Measurements from ENCODE around the gene UBAC1. TPM values are rescaled to one million over a fixed set of nuclear protein-coding genes. Genes with fewer than 3 reads are reported as not detected.
"Not testable (repeated sequence)": the region's sequence is repeated elsewhere in the genome, so short reads cannot be mapped to it uniquely, and the experiment has no call there.

UBAC1 gene
- polyA plus RNA-seq, 3 donors, result 26.1 to 29.5 (median 28.3) TPM

DNA sequence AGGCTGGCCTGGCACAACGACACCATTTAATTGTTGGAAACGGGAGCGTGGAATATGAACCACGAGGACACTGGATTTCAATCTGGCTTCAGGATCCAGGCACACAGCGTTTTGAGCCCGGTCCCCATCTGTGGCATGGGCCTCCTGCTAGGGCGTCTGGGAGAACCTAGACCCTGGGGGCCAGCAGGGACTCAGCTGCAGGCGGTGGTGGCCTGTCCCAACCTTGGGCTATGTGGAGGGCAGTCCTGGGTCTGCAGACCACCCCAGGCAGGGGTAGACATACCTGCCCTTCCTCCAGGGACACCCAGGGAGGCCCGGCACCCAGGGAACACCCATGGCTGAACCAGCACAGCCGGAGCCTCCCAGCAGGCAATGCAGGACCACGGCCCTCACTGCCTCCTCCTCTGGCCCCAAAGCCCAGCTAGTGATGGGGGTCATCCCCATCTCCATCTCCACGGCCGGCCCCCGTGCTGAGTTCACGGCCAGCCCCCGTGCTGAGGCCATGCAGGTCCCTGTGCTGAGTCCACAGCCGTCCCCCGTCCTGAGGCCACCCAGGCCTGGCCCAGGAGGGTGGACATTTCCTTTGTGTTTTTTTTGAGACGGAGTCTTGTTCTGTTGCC lies 18.5 kb upstream of the UBAC1 start:
- no peak for DNase-seq (ENCODE audit: low read depth in 3 of 3, low spot score in 2 of 3)

DNA sequence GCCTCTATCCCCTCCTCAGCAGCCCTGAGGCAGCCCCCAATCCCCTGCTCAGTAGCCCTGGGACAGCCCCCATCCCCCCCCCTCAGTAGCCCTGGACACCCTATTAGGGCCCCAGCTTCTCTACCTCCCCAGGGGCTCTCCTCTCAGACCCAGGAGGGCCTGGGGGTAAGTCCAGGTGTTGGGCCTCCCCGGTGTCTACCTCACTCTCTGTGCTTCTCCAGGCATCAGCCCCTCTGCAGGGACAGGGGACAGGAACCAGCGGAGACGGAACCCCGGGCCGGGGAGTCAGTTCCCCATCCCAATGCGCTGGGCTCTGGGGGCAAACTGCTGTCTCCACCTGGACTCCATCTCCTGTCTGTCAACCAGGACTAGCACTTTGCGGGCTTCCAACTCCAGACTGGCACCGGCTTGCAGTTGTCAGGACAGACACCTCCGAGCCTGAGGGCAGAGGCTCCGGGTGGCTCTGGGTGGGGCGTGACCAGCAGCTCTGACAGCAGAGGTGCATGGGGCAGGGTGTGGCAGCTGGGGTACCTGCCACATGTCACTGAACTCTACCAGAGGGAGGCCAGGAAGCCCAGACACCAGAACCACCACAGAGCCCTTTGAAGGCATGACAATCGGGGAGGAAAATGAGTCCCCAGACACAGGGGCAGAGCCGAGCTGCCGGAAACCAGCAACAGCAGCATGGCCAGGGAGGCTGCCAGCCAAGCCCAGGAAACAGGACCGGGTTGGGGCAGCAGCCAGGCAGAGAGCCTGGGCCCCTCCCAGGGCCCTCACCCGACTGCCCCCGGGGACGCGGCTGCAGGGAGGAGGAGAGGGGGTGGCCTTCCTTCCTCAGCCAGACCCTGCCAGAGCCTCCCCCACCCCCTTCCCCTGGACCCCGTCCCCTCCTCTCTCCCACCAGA lies 17.7 kb upstream of the UBAC1 start:
- no peak for DNase-seq (ENCODE audit: low read depth in 3 of 3, low spot score in 2 of 3)

DNA sequence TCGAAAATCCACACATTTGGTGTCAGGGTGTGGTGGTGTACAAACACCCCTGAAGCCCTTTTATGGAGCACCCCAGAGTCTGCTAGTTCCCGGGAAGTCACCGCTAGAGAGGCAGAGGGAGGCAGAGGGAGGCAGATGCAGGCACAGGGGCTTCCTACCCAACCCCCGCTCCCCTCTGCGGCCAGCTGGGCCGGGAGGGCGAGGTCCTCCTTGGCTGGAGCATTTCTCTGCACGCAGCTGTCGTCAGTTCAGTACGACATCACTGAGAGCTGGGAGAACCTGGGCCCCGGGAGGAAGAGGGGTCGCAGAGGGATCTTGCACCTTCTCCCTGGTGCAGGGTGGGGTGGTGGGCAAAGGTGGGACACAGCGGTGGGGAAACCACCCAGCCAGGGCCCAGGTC lies 15.8 kb upstream of the UBAC1 start:
- no peak for DNase-seq (ENCODE audit: low read depth in 3 of 3, low spot score in 2 of 3)

DNA sequence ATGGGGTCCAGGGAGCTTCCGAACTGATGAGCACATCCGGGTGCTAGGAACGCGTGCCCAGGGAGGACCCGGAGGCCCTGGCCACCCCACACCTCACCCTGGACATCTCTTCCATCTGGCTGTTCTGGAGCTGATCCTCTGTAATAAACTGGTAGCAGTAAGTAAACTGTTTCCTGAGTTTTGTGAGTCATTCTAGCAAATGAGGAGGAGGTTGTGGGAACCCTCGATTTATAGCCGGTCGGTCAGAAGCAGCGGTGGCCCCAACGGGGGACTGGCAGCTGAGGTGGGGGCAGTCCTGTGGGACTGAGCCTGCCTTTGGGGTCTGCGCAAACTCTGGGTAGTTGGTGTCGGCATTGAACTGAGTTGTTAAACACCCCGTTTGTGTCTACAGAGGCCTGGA lies 15.4 kb upstream of the UBAC1 start:
- no peak for DNase-seq (ENCODE audit: low read depth in 3 of 3, low spot score in 2 of 3)

DNA sequence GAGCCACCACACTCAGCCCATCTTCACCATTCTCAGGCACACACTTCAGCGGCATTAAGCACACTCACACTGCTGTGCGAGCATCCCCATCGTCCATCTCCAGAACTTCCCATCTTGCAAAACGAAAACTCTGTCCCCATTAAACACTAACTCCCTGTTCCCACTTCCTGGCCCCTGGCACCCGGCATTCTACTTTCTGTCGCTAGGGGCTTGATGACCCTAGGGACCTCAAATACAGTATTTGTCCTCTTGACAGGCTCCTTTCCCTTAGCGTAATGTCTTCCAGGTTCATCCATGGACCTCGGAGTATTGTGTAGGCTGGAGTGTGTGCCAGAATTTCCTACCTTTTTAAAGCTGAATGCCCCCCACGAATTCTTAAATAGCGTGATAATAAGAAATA lies 14.7 kb upstream of the UBAC1 start:
- no peak for DNase-seq (ENCODE audit: low read depth in 3 of 3, low spot score in 2 of 3)

DNA sequence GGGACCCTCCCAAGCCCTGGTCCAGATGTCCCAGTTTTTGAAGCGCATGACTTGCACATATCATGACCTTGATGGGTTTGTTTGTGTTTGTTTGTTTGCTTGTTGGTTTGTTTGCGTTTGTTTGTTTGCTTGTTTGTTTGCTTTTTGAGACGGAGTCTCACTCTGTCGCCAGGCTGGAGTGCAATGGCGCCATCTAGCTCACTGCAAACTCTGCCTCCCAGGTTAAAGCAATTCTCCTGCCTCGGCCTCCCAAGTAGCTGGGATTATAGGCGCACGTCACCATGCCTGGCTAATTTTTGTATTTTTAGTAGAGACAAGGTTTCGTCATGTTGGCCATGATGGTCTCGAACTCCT lies 13.0 kb upstream of the UBAC1 start:
- DNase-seq (ENCODE audit: low read depth in 3 of 3, low spot score in 2 of 3), result no peak

DNA sequence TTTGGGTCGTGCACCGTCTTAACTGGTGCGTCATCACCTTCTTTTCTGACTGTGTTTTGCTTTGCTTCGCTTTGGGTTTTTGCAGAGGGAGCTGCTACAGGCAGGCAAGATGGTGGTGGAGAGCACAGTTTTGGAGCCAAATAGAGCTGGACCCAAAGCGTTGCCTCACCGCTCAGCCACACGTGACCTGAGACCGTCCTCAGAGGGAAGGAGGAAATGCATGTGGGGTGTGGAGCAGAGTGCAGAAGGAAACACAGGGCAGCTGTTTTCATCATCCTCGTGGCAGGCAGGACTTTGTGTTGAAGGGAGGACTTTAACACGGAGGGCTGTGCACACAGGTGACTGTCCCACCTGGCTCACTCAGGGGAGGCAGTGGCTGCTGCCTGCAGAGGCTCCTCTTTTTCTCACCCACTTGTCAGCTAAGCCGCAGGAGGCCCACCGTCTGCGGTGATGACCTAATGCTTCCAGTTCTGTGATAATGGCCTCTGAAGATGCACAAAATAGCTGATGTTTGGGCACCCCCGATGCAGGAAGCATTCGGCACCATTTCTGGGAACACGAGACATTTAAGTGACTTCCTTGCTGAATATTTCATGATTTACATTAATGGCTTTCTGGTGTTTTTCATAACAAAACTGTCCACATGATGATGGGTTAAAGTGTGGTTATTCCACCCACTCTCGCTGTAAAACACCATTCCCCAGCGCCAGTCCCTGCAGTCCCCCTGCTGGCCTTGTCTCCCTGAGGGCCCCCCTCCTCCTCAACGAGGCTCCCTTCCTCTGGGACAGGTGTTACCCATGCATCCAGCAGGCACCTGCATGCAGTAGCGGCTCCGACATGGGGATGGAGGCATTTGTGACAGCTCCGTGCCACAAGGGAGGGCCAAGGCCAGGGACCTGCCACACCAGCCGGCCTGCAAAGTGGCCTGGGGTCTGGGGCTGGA lies 12.4 kb upstream of the UBAC1 start:
- DNase-seq (ENCODE audit: low read depth in 3 of 3, low spot score in 2 of 3), result no peak

DNA sequence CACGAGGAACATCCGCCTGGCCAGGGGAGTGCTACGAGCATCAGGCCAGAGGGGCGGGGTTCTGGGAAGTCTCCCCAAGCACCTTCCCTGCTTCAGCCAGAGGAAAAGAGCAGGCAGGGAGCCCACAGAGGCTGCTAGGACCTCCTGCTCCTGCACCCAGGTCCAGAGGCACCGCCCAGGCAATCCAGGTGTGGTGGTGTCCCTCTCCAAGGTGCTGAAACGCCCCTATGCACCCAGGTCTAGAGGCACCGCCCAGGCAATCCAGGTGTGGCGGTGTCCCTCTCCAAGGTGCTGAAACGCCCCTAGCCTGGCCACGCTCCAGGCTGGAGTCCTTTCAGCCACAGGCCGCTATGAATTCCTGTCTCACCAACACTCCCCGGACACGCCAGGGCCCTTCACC lies 10.7 kb upstream of the UBAC1 start:
- peak; percentile 53 to 71 (median 64) for DNase-seq (ENCODE audit: low read depth in 3 of 3, low spot score in 2 of 3)

DNA sequence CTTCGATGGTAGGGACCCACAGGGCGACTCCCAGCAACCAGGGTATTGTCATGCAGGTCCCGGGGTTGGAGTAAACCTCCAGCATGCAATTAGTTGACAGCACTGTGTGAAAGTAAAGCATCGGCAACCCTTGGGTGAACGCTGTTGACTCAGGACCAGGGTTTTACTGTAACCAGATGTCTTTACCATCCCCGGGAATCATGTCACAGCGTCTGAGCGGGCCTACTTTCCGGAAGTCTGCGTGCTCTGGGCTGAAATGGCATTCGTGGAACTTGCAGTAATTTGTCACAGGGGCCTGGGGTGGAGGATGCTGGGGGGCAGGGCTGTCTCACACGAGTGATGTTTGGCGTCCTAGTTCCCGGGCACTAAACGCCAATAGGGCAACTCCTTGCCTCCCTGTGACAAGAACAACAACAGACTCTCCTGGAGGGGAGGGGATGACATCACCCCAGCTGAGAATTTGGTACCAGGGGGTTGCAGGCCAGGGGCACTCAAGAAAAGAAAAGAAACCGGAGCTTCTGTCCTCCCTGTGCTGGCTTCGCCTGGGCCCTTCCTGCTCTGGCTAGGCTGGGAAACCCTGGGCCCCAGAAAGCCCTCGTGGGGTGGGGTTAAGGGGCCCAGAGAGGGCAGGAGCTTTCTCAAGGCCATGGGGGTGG lies 10.1 kb upstream of the UBAC1 start:
- DNase-seq (ENCODE audit: low read depth in 3 of 3, low spot score in 2 of 3), result no peak

DNA sequence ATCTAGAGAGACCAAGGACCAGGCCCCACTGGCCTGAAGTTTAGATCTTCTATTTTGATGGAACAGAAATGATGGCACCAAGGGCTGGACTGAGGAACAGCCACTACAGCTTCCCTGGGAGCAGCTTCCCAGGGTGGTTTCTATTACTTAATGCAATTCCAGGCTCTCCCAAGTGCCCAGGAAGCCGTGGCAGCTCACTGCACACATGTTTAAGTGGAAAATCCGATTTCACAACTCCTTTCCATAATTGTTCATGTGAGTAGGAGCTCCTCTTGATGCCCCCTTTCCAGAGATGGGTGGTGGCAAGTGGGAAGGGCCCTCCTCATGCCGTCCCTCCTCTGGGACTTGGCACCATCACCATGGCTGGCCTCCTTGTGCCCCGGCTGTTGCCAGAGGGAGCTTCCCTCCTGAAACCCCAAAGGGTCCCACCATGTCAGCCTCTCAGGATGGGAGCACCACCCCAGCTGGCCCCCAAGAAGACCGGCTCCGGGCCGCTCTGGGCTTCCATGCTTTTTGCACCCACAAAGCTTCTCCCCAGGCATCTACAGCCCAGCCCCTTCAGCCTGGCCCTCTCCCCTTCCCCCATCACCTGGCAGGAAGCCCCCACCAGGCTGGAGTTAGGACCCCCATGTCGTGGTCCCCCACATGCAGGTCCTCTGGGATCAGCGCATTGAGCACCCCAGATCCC lies 9.1 kb upstream of the UBAC1 start:
- DNase-seq (ENCODE audit: low read depth in 3 of 3, low spot score in 2 of 3), result no peak

DNA sequence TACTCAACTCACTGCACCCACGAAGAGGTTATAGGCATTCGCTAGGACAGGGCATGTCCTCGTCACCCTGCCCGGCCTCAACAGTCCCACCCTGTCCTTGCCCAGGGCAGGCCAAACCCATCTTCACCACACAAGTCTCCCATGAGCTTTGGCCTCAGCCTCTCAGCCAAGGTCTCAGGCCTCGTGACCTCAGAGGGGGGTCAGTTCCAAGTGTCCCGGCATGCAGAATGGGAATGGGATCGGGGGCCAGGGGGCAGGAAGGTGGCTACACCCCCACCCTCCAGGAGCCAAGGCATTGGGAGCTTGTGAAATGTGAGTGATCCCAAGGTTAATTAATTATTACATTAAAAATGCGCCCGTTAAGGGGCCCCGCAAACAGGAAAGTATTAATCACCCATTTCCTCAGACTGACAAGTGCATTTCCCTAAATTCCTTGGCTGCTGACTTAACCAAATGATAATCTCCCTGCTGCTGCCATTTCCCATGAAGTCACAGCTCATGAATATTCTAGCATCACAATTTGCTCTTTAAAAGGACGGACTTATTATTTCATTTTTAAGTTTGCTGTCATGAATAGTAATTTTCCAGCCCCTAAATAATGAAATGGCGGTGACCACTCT lies 8.0 kb upstream of the UBAC1 start:
- no peak for DNase-seq (ENCODE audit: low read depth in 3 of 3, low spot score in 2 of 3)

DNA sequence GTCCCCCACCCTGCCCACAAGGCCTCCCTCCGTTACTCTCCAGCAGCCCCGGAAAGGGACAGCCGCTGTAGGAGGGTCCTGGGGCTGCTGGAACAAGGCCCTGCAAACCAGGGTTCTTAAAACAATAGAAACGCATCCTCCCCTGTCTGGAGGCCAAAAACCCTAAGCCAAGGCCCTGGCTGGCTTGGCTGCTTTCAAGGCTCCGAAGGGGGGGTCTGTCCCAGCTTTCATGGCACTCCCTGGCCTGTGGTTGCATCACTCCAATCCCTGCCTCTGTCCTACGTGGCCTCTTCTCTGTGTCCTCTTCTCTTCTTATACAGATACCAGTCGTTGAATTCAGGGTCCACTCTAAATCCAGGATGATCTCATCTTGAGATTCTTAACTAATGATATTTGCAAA lies 7.4 kb upstream of the UBAC1 start:
- DNase-seq (ENCODE audit: low read depth in 3 of 3, low spot score in 2 of 3), result no peak

DNA sequence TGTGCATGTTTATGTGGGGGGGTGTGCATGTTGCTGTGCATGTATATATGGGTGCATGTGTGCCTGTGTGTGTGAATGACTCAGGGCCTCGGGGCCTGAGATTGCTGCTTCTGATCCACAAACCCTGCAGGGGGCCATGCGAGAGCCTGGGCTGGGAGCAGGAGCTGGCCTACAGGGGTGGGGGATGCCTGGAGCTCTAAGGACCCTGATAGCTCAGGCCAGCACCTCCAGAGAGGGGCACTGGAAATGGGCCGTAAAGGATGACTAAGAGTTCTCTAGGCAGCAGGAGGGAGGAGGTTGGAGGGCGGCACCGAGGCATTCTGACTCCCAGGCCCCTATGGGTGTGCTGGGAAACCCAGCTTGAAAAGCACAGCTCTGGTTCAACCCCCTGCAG lies 6.9 kb upstream of the UBAC1 start:
- DNase-seq (ENCODE audit: low read depth in 3 of 3, low spot score in 2 of 3), result no peak

DNA sequence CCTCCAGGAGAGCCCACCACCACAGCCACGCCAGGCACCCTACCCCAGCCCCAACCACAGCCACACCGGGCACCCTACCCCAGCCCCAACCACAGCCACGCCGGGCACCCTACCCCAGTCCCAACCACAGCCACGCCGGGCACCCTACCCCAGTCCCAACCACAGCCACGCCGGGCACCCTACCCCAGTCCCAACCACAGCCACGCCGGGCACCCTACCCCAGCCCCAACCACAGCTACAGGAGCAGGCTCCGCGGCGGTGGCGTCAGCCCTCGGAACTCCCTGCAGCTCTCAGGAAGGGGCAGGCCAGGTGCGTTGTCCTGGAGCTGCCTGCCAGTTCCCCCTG lies 5.7 kb upstream of the UBAC1 start:
- DNase-seq (ENCODE audit: low read depth in 3 of 3, low spot score in 2 of 3), result not testable (repeated sequence)

DNA sequence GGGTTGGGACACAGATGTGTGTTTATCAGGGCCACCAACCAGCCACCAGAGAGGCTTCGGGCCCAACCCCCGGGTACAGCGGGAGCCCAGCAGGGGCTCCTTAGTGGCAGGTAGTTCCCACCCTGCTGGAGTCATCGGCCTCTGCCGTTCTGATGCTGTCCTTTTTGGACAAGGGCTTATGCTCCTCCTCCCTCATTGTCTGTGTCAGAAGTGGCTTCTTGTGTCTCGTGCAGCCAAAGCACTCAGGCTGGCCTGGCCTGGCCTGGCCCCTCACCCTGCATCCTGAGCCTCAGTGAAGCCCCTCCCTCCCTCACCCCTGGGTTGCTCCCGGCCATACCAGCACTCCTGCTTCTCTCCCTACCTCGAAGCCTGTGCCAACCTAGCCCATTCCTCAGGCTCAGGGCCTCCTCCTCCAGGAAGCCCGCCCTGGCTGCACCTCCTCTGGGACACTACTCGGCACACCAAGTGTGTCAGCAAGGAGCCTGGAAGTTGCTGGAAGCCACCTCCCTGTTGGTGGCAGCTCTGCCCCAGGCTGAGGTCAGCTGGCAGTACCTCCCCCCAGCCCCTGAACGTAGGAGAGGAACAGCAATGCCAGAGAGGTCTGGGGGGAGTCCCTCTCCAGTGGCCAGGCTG lies 4.1 kb upstream of the UBAC1 start:
- DNase-seq (ENCODE audit: low read depth in 3 of 3, low spot score in 2 of 3), result no peak

DNA sequence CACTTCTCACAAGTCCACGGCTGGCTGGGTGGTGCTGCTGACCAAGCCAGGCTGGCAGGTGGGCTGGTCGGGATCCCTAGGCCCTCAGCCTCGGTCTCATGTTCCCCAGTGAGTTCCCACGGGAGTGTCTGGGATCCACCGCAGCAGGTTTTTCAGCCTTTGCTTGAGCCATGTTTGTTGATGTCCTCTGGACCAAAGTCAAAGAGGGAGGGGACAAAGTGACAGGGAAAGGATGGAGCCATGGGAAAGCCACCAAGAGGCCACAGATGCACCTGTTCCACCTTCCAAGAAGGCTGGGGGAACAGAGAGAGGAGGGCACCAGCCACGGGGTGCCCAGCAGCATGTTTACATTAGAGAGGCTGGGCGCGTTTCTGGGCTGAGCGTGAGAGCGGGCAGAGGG lies 2.8 kb upstream of the UBAC1 start:
- no peak for DNase-seq (ENCODE audit: low read depth in 3 of 3, low spot score in 2 of 3)

DNA sequence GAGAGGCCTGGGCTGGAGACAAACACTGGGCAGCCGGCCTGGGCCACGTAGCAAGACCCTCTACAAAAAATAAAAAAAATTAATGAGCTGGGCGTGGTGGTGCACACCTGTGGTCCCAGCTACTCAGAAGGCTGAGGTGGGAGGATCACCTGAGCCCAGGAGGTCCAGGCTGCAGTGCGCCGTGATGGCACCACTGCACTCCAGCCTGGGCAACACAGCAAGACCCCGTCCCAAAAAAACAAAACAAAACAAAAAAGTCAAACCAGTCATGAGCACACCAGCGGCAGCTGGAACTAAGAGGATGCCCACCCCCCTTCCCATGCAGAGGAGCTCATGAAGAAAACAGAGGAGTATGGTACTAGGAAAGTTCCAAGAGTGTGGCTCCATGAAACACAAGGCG lies 2.2 kb upstream of the UBAC1 start:
- no peak for DNase-seq (ENCODE audit: low read depth in 3 of 3, low spot score in 2 of 3)

DNA sequence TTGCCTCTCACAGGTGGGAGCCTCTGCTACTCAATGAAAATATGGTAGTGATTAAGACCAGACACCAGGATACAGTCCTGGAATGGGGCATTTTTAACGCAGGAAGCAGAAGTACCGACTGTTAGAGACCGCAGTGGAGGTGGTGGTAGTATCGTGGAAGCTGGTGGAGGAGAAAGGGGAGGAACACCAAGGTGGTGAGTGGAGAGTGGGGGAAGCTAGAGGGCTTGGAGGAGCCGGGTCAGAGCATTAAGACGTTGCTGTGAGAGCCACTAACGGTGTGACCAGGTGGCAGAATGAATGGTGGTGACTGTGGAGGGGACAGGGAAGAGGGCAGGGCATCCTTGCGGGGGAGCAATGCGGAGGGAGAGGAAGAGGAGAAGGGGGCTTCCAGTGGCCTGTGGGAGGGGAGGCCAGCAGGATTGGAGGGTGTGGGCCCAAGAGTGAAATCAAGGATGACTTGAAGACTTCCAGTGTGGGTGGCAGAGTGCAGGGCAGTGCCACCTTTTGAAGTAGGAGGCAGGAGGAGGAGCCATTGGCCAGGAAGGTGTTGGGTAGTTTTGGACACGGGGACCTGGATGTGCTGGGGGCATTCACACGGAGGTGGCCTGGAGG lies 1.6 kb upstream of the UBAC1 start:
- no peak for DNase-seq (ENCODE audit: low read depth in 3 of 3, low spot score in 2 of 3)

All from right renal cortex interstitium (tissue), 3 donors.